Left ventricle myocardium inferior (tissue), 1 donor: ENCODE data around the gene SLAMF8. TPM values are rescaled to one million over a fixed set of nuclear protein-coding genes. Genes with fewer than 3 reads are reported as not detected.
A peak's percentile ranks its signal among the peaks of the same experiment; 100 is the strongest.

Experiments
- DNase-seq: peaks from one replicate; pipeline ENCODE4 v3.0.0-alpha.2; 2020
- H3K27ac ChIP-seq: fragments of 200-600 bp; replicated peaks from 2 replicates; pipeline ENCODE4 v1.8.0; 2021
- H3K27me3 ChIP-seq: fragments of 200-600 bp; 2 replicates; pipeline ENCODE4 v1.8.0; 2021; ENCODE audit warnings: low read depth
- H3K36me3 ChIP-seq: fragments of 200-600 bp; 2 replicates; pipeline ENCODE4 v1.8.0; 2021
- H3K4me1 ChIP-seq: fragments of 200-600 bp; 2 replicates; pipeline ENCODE4 v1.8.0; 2021
- H3K4me3 ChIP-seq: fragments of 200-600 bp; 2 replicates; pipeline ENCODE4 v1.8.0; 2021; ENCODE audit warnings: mild to moderate bottlenecking, moderate library complexity
- H3K9me3 ChIP-seq: fragments of 200-600 bp; replicated peaks from 2 replicates; pipeline ENCODE4 v1.8.0; 2021
- CTCF ChIP-seq: fragments of 200-600 bp; IDR thresholded peaks from 2 replicates; pipeline ENCODE4 v1.8.0; 2021; ENCODE audit warnings: antibody characterized with exemption, mild to moderate bottlenecking, borderline replicate concordance
- intact Hi-C: fragments of 100-400 bp; cut with micrococcal nuclease; formaldehyde crosslinking; loops from one replicate; pipeline ENCODE4 v1.11.0; 2022
- total RNA-seq: library from RNA; stranded (reverse); fragmentation: NEBNext Ultra II Directional; extraction: Animal tissue kit (Norgen Biotek cat#: 25700); gene quantifications from one replicate; pipeline ENCODE4 v1.2.1, GENCODE V29; 2021
- donor health status: DM: no; HTN: yes; CAD: no; lungs with severe emphysema.

The SLAMF8 gene
- total RNA-seq, 1 donor from 2014 or later, result 1.7 TPM

DNA sequence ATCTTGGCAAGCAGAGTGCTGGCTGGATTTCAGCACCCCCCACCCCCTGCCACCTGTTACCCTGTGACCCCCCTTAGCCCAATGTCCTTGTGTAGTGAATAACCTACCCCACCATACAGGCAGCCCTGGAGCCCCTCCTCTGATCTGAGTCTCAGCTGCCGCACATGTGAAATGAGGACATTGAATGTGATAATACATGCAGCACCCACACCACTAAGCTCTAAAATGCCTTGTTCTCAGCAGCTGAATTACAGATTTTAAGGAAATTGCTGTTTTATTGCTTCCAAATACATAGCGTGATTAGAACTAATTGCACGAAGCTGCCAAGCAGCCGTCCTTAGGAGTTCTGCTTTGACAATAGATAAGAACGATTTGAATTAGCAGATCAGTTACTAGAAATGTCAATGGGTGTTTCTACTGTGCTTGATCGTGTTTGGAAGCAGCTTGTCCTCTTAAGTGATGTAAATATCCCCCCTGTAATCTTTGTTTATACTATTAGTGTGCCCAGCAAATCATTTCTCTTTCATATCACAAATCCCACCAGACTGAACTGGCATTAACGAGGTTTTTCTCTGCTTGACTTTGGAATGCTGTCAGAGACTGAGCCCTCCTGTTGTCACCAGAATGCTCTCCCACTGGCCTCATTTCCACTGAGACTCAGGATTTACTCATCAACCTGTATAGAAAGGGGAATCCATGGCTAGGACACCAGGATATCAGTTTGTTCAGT lies 4.9 kb downstream of the SLAMF8 start:
- H3K27ac ChIP-seq, result no peak overlapping the region
- no peak for TF ChIP-seq CTCF

DNA sequence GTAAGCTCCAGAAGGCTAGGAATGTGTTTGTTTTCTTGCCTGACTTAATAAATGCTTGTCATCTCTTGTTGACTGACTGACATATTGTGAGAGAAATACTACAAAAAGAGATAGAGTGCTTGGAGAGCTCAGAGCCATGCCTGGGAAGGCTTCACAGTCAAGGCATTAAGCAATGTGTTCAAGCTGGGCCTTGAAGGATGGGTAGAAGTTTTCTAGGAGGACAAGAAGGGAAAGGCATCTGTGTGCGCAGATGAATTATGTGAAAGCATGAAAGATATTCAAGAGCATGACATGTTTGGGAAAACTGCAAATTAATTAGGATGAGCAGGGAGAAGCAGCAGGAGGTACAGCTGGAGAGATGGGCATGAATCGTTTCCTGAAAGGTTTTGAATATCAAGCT lies 5.6 kb downstream of the SLAMF8 start:
- H3K4me1 ChIP-seq, result peaks cover 12% of the 10 kb centered on the region
- no peaks in the 10 kb centered on the region for H3K27me3 ChIP-seq
- H3K4me3 ChIP-seq, result no peak overlapping the region
- no peak overlapping the region for H3K27ac ChIP-seq
- no peak for DNase-seq
- no peaks in the 10 kb centered on the region for H3K36me3 ChIP-seq
- intact Hi-C loops, result no loop called here
- no peaks in the 10 kb centered on the region for H3K9me3 ChIP-seq
- no peak for TF ChIP-seq CTCF

More for the DNA sequence above, 4.9 kb downstream of the SLAMF8 start:
- no peak for DNase-seq
- Histone ChIP-seq H3K36me3 (no peaks in the 10 kb centered on the region), H3K4me1 (peaks cover 12% of the 10 kb centered on the region), H3K9me3 (no peaks in the 10 kb centered on the region), H3K27me3 (no peaks in the 10 kb centered on the region), H3K4me3 (no peak overlapping the region)
- intact Hi-C loops, result no loop called here

- intact Hi-C loops, result no loop called here
- Histone ChIP-seq H3K36me3 (peaks cover 5% of the 10 kb centered on the region), H3K4me1 (peaks cover 5% of the 10 kb centered on the region), H3K9me3 (no peaks in the 10 kb centered on the region), H3K4me3 (no peak overlapping the region), H3K27ac (no peak overlapping the region), H3K27me3 (no peaks in the 10 kb centered on the region)
- no peak for TF ChIP-seq CTCF
- DNase-seq, result no peak
These were observed 8.7 kb downstream of the SLAMF8 start for GRCh38 chr1:159835356-159835755.

DNA sequence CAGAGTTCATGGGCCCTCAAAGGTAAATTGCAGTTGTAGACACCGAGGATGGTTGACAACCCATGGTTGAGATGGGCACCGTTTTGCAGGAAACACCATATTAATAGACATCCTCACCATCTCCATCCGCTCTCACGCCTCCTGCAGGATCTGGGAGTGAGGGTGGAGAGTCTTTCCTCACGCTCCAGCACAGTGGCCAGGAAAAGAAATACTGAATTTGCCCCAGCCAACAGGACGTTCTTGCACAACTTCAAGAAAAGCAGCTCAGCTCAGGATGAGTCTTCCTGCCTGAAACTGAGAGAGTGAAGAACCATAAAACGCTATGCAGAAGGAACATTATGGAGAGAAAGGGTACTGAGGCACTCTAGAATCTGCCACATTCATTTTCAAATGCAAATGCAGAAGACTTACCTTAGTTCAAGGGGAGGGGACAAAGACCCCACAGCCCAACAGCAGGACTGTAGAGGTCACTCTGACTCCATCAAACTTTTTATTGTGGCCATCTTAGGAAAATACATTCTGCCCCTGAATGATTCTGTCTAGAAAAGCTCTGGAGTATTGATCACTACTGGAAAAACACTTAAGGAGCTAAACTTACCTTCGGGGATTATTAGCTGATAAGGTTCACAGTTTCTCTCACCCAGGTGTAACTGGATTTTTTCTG lies 9.3 kb downstream of the SLAMF8 start:
- Histone ChIP-seq H3K4me3 (no peak overlapping the region), H3K4me1 (peaks cover 4% of the 10 kb centered on the region), H3K36me3 (peaks cover 5% of the 10 kb centered on the region), H3K27ac (no peak overlapping the region), H3K9me3 (no peaks in the 10 kb centered on the region), H3K27me3 (no peaks in the 10 kb centered on the region)
- DNase-seq, result no peak
- TF ChIP-seq CTCF, result peak; percentile 38
- intact Hi-C loops, result no loop called here

DNA sequence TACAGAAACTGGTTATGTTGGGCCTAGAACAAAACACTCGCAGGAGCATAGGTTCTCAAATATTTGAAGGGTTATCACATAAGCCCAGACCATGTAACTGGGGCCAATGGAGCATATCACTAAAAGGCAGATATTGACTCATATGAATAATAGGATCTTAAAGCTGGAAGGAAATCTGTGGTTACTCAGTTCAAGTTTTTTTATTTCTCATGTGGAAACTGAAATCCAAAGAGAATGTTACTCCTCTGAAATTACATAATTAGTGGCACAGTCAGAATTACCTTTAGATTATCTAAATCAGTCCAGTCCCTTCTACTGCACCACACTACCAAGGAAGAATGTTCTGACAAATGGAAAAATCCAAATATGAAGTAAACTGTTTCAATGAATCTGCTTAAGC lies 12.0 kb downstream of the SLAMF8 start:
- DNase-seq, result no peak
- no peak for TF ChIP-seq CTCF
- intact Hi-C loops, result no loop called here
- Histone ChIP-seq H3K36me3 (peaks cover 5% of the 10 kb centered on the region), H3K27me3 (no peaks in the 10 kb centered on the region), H3K4me3 (no peak overlapping the region), H3K4me1 (peaks cover 4% of the 10 kb centered on the region), H3K9me3 (no peaks in the 10 kb centered on the region), H3K27ac (no peak overlapping the region)
